Measurements from ENCODE around the gene ERV3-1. TPM values are rescaled to one million over a fixed set of nuclear protein-coding genes. Genes with fewer than 3 reads are reported as not detected.
"Not testable (repeated sequence)": the region's sequence is repeated elsewhere in the genome, so short reads cannot be mapped to it uniquely, and the experiment has no call there.

The ERV3-1 gene
- total RNA-seq (2014; rRNA removed; shearing (Covaris generic)) (24.6 and 34.4 TPM in 2 replicates), total RNA-seq (2022) (54.3 and 55.5 TPM in 2 replicates), Bru-seq, nascent RNA (percentile 89 among the genes with signal in this experiment), BruChase-seq, experiment 1, labeled RNA remaining after a 6-hour chase (percentile 94 among the genes with signal in this experiment), BruChase-seq, experiment 2, labeled RNA remaining after a 2-hour chase (percentile 92 among the genes with signal in this experiment)
- long read RNA-seq, transcript ERV3-1-203 (2 exons, 358 nt), result major isoform, 5 of 41 reads
- long read RNA-seq, partial matches to known transcripts, result 0 of 41 reads
- long read RNA-seq, other reads (novel, unspliced or antisense), result 33 of 41 reads

GRCh38 chr7:65006094-65006992 lies at the start of gene ERV3-1:
TSS of gene ERV3-1 (minus strand) at chr7:65006687. CDS start at chr7:64993026, 13,661 bp downstream.
- DNase-seq (ENCODE audit: low spot score), result peak; percentile 98
- H3K9me2 ChIP-seq (ENCODE audit: insufficient read depth, low read length), result no peaks in the 10 kb centered on the region
- peak within 1 kb of the TSS; percentile 72 for H3K27ac ChIP-seq (ENCODE audit: low read depth, low read length, poor library complexity, severe bottlenecking)
- peaks cover 50% of the 10 kb centered on the region for H3K79me2 ChIP-seq (ENCODE audit: insufficient read depth, low read depth, low read length)
- peaks cover 21% of the 10 kb centered on the region for H3K9me3 ChIP-seq (ENCODE audit: low read length)
- peaks cover 37% of the 10 kb centered on the region for H3K36me3 ChIP-seq (ENCODE audit: insufficient read depth, low read length)
- POLR2A ChIA-PET, result interaction anchor here (0.5 to 3.0 kb wide), 11 partner anchors 14 to 1621 kb away, joined by 3 to 22 read pairs (median 4); partner anchors contain the start of gene ZNF107
- peak within 1 kb of the TSS; percentile 94 for H3K4me3 ChIP-seq (ENCODE audit: low read depth, low read length, poor library complexity, severe bottlenecking)
- H3K4me2 ChIP-seq (ENCODE audit: low read length), result peak within 1 kb of the TSS; percentile 82
- BruUV-seq (replicated peaks), result no TSS peak
- intact Hi-C loops (cut with micrococcal nuclease; ENCODE audit: unreplicated experiment), result no loop called here
- CTCF ChIA-PET (ENCODE audit: unreplicated experiment), result interaction anchor here (0.5 kb wide), 1 partner anchor 105 kb away, joined by 3 read pairs; no protein-coding TSS in a partner anchor
- H4K20me1 ChIP-seq (ENCODE audit: insufficient read depth, low read length), result no peaks in the 10 kb centered on the region
- H3K4me1 ChIP-seq (ENCODE audit: insufficient read depth, low read length, poor library complexity, severe bottlenecking), result peaks cover 28% of the 10 kb centered on the region
- H2AFZ ChIP-seq (ENCODE audit: low read length), result peak within 1 kb of the TSS; percentile 96
- no peak for TF ChIP-seq CTCF (conservative IDR thresholded peaks at IDR 0.05; ENCODE audit: low read length)
- TF ChIP-seq EZH2phosphoT487 (IDR thresholded peaks at IDR 0.05; ENCODE audit: borderline replicate concordance, low read depth, low read length), result no peak

GRCh38 chr7:65055786-65056185 lies 49.3 kb upstream of the ERV3-1 start:
- H3K9me3 ChIP-seq (ENCODE audit: low read length); intact Hi-C loops (cut with micrococcal nuclease; ENCODE audit: unreplicated experiment); H2AFZ ChIP-seq (ENCODE audit: low read length); H3K9me2 ChIP-seq (ENCODE audit: insufficient read depth, low read length); DNase-seq (ENCODE audit: low spot score); BruUV-seq (replicated peaks); H3K4me1 ChIP-seq (ENCODE audit: insufficient read depth, low read length, poor library complexity, severe bottlenecking); CTCF ChIA-PET (ENCODE audit: unreplicated experiment); H3K4me3 ChIP-seq (ENCODE audit: low read depth, low read length, poor library complexity, severe bottlenecking); H4K20me1 ChIP-seq (ENCODE audit: insufficient read depth, low read length); H3K4me2 ChIP-seq (ENCODE audit: low read length); POLR2A ChIA-PET; H3K27ac ChIP-seq (ENCODE audit: low read depth, low read length, poor library complexity, severe bottlenecking); H3K79me2 ChIP-seq (ENCODE audit: insufficient read depth, low read depth, low read length): not testable (repeated sequence)
- H3K36me3 ChIP-seq (ENCODE audit: insufficient read depth, low read length), result peaks cover 16% of the 10 kb centered on the region

- H4K20me1 ChIP-seq (ENCODE audit: insufficient read depth, low read length); H3K27ac ChIP-seq (ENCODE audit: low read depth, low read length, poor library complexity, severe bottlenecking); H2AFZ ChIP-seq (ENCODE audit: low read length); H3K4me1 ChIP-seq (ENCODE audit: insufficient read depth, low read length, poor library complexity, severe bottlenecking); BruUV-seq (replicated peaks); intact Hi-C loops (cut with micrococcal nuclease; ENCODE audit: unreplicated experiment); POLR2A ChIA-PET; H3K9me3 ChIP-seq (ENCODE audit: low read length); DNase-seq (ENCODE audit: low spot score); H3K4me2 ChIP-seq (ENCODE audit: low read length); CTCF ChIA-PET (ENCODE audit: unreplicated experiment); H3K9me2 ChIP-seq (ENCODE audit: insufficient read depth, low read length); H3K4me3 ChIP-seq (ENCODE audit: low read depth, low read length, poor library complexity, severe bottlenecking); H3K79me2 ChIP-seq (ENCODE audit: insufficient read depth, low read depth, low read length): not testable (repeated sequence)
- H3K36me3 ChIP-seq (ENCODE audit: insufficient read depth, low read length), result peaks cover 27% of the 10 kb centered on the region
Measured at GRCh38 chr7:65054466-65054994, 48.0 kb upstream of the ERV3-1 start.

DNA sequence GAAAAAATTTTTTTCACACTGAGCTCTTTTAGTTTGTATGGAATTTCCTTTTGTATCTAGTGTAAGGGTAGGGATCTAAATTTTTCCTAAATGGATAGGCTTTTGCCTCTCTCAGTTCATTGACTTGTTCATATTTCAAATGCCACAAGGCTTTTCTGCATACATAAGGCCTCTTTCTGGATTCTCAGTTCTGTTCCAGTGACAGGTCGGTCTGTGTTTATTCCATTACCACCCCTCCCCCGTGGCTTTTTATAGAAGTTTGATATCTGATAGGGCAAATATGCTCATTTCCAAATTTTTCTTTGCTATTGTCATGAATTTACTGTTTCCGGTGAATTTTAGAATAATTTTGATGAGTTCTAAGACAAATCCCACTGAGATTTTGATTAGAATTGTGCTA lies 45.2 kb upstream of the ERV3-1 start:
- H3K79me2 ChIP-seq (ENCODE audit: insufficient read depth, low read depth, low read length); BruUV-seq (replicated peaks); H3K4me2 ChIP-seq (ENCODE audit: low read length); H4K20me1 ChIP-seq (ENCODE audit: insufficient read depth, low read length); H3K9me3 ChIP-seq (ENCODE audit: low read length); POLR2A ChIA-PET; intact Hi-C loops (cut with micrococcal nuclease; ENCODE audit: unreplicated experiment); H3K9me2 ChIP-seq (ENCODE audit: insufficient read depth, low read length); DNase-seq (ENCODE audit: low spot score); H3K27ac ChIP-seq (ENCODE audit: low read depth, low read length, poor library complexity, severe bottlenecking); H3K4me3 ChIP-seq (ENCODE audit: low read depth, low read length, poor library complexity, severe bottlenecking); CTCF ChIA-PET (ENCODE audit: unreplicated experiment); H3K4me1 ChIP-seq (ENCODE audit: insufficient read depth, low read length, poor library complexity, severe bottlenecking); H2AFZ ChIP-seq (ENCODE audit: low read length): not testable (repeated sequence)
- peaks cover 15% of the 10 kb centered on the region for H3K36me3 ChIP-seq (ENCODE audit: insufficient read depth, low read length)

- BruUV-seq (replicated peaks); H3K9me3 ChIP-seq (ENCODE audit: low read length); H3K9me2 ChIP-seq (ENCODE audit: insufficient read depth, low read length); POLR2A ChIA-PET; H4K20me1 ChIP-seq (ENCODE audit: insufficient read depth, low read length); H3K4me1 ChIP-seq (ENCODE audit: insufficient read depth, low read length, poor library complexity, severe bottlenecking); H3K79me2 ChIP-seq (ENCODE audit: insufficient read depth, low read depth, low read length); H3K27ac ChIP-seq (ENCODE audit: low read depth, low read length, poor library complexity, severe bottlenecking); H3K4me2 ChIP-seq (ENCODE audit: low read length); H3K4me3 ChIP-seq (ENCODE audit: low read depth, low read length, poor library complexity, severe bottlenecking); CTCF ChIA-PET (ENCODE audit: unreplicated experiment); H2AFZ ChIP-seq (ENCODE audit: low read length); DNase-seq (ENCODE audit: low spot score); intact Hi-C loops (cut with micrococcal nuclease; ENCODE audit: unreplicated experiment): not testable (repeated sequence)
- H3K36me3 ChIP-seq (ENCODE audit: insufficient read depth, low read length), result peaks cover 10% of the 10 kb centered on the region; the same call in 1 of the 2 replicates
Measured at GRCh38 chr7:65051139-65051538, 44.7 kb upstream of the ERV3-1 start.

Data from OCI-LY7 (cell line).